Measurements from ENCODE around the gene TLDC2. TPM values are rescaled to one million over a fixed set of nuclear protein-coding genes. Genes with fewer than 3 reads are reported as not detected.

The TLDC2 gene
- total RNA-seq, 1 donor from 2014 or later, result not detected

- peaks cover 64% of the 10 kb centered on the region for H3K4me1 ChIP-seq
- H3K27me3 ChIP-seq (ENCODE audit: low read depth), result no peaks in the 10 kb centered on the region
- DNase-seq, result no peak
- H3K9me3 ChIP-seq (replicated peaks), result no peaks in the 10 kb centered on the region
- intact Hi-C loops (cut with micrococcal nuclease), result no loop called here
- H3K4me3 ChIP-seq, result peak overlapping the region; percentile 77
- no peaks in the 10 kb centered on the region for H3K36me3 ChIP-seq
- peak overlapping the region; percentile 95 for H3K27ac ChIP-seq (replicated peaks)
- TF ChIP-seq, protein P1, sequence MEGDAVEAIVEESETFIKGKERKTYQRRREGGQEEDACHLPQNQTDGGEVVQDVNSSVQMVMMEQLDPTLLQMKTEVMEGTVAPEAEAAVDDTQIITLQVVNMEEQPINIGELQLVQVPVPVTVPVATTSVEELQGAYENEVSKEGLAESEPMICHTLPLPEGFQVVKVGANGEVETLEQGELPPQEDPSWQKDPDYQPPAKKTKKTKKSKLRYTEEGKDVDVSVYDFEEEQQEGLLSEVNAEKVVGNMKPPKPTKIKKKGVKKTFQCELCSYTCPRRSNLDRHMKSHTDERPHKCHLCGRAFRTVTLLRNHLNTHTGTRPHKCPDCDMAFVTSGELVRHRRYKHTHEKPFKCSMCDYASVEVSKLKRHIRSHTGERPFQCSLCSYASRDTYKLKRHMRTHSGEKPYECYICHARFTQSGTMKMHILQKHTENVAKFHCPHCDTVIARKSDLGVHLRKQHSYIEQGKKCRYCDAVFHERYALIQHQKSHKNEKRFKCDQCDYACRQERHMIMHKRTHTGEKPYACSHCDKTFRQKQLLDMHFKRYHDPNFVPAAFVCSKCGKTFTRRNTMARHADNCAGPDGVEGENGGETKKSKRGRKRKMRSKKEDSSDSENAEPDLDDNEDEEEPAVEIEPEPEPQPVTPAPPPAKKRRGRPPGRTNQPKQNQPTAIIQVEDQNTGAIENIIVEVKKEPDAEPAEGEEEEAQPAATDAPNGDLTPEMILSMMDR (IDR thresholded peaks at IDR 0.05; ENCODE audit: borderline replicate concordance), result no peak
Observed at GRCh38 chr20:36862857-36863668, 12.9 kb upstream of the TLDC2 start.

DNA sequence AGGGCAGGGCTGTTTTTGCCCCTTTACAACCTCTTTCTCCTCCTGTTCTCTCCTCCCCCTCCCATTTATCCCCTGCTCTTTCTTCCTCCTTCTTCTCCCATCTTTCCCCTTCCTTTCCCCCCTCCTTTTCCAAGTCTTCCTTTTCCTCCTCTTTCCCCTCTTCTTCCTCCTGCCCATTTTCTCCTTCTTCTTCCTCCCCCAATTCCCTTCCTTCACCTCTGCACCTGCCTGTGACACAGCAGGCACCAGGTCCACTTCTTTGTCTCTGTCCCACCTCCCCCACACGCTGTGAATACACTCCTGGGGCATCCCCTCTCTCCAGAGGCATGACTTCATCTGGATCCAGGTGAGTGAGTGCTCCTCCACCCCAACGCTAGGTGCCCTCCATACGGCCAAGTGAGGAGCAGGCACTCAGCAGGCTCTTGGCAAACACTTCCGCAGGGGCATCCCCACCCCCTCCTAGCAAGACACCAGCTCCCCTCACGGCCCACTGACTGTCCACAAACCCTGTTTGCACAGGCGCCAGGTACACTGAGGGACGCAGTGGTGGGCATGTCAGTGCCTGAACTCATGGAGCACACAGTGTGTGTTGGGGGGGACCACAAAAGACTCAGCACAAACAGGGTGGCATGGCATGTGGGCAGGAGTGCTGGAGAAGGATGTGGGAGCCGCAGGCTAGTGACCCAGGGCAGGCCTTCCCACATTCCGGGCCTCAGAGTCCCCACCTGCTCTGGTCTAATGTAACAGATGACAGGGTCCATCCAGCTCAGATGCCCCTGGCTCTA is 10.7 kb upstream of the TLDC2 start:
- Histone ChIP-seq H3K27me3 (ENCODE audit: low read depth) (no peaks in the 10 kb centered on the region), H3K4me1 (peaks cover 44% of the 10 kb centered on the region), H3K36me3 (no peaks in the 10 kb centered on the region), H3K9me3 (replicated peaks) (no peaks in the 10 kb centered on the region), H3K4me3 (no peak overlapping the region), H3K27ac (replicated peaks) (peak overlapping the region; percentile 2)
- TF ChIP-seq, protein P1 (IDR thresholded peaks at IDR 0.05; ENCODE audit: borderline replicate concordance), result no peak
- intact Hi-C loops (cut with micrococcal nuclease), result no loop called here
- no peak for DNase-seq

DNA sequence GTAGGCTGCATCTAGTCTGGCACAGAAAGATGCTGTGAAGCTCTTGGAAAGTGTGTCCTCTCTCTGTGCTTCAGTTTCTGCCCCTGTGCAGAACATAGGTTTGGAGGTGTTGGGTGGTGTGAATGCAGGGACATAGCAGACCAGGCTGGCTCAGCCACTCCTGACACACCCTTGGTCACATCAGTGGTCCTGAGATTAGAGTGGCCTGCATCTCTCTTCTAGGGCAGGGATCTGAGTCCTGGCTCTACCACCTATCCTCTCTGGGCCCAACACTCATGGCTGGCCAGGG is 10.1 kb upstream of the TLDC2 start:
- intact Hi-C loops (cut with micrococcal nuclease), result no loop called here
- Histone ChIP-seq H3K27me3 (ENCODE audit: low read depth) (no peaks in the 10 kb centered on the region), H3K4me3 (no peak overlapping the region), H3K36me3 (no peaks in the 10 kb centered on the region), H3K27ac (replicated peaks) (peak overlapping the region; percentile 2), H3K4me1 (peaks cover 38% of the 10 kb centered on the region), H3K9me3 (replicated peaks) (no peaks in the 10 kb centered on the region)
- DNase-seq, result no peak
- TF ChIP-seq, protein P1 (IDR thresholded peaks at IDR 0.05; ENCODE audit: borderline replicate concordance), result no peak

GRCh38 chr20:36866164-36866563 is 9.8 kb upstream of the TLDC2 start:
- Histone ChIP-seq H3K27me3 (ENCODE audit: low read depth) (no peaks in the 10 kb centered on the region), H3K4me1 (peaks cover 35% of the 10 kb centered on the region), H3K4me3 (no peak overlapping the region), H3K27ac (replicated peaks) (peak overlapping the region; percentile 41), H3K36me3 (no peaks in the 10 kb centered on the region), H3K9me3 (replicated peaks) (no peaks in the 10 kb centered on the region)
- TF ChIP-seq, protein P1 (IDR thresholded peaks at IDR 0.05; ENCODE audit: borderline replicate concordance), result no peak
- DNase-seq, result no peak
- intact Hi-C loops (cut with micrococcal nuclease), result no loop called here

GRCh38 chr20:36866681-36867495 is 9.1 kb upstream of the TLDC2 start:
- Histone ChIP-seq H3K27ac (replicated peaks) (peak overlapping the region; percentile 41), H3K36me3 (no peaks in the 10 kb centered on the region), H3K27me3 (ENCODE audit: low read depth) (no peaks in the 10 kb centered on the region), H3K4me1 (peaks cover 29% of the 10 kb centered on the region), H3K4me3 (no peak overlapping the region), H3K9me3 (replicated peaks) (no peaks in the 10 kb centered on the region)
- intact Hi-C loops (cut with micrococcal nuclease), result no loop called here
- TF ChIP-seq, protein P1 (IDR thresholded peaks at IDR 0.05; ENCODE audit: borderline replicate concordance), result no peak
- no peak for DNase-seq

Data from left ventricle myocardium inferior (tissue), 1 donor.